ENCODE results near the gene SYNGAP1. TPM values are rescaled to one million over a fixed set of nuclear protein-coding genes. Genes with fewer than 3 reads are reported as not detected.
A peak's percentile ranks its signal among the peaks of the same experiment; 100 is the strongest.

The SYNGAP1 gene
- total RNA-seq, 1 donor from 2014 or later = 36.1 TPM

- peaks cover 6% of the 10 kb centered on the region for H3K27me3 Mint-ChIP-seq (ENCODE audit: low read depth, unreplicated experiment)
- FAIRE-seq = no peak
- H3K9me3 ChIP-seq (ENCODE audit: insufficient read depth, low read depth, low read length) = no peaks in the 10 kb centered on the region
- no peak overlapping the region for H3K27ac ChIP-seq (ENCODE audit: low read depth, low read length)
- no peaks in the 10 kb centered on the region for H3K79me2 ChIP-seq (ENCODE audit: insufficient read depth, low read length)
- H3K9me3 Mint-ChIP-seq (ENCODE audit: unreplicated experiment) = no peaks in the 10 kb centered on the region
- no peak overlapping the region for H3K4me3 Mint-ChIP-seq (ENCODE audit: unreplicated experiment)
- no peak for DNase-seq (ENCODE audit: low read depth)
- H3K4me2 ChIP-seq (ENCODE audit: low read length) = no peak overlapping the region
- H4K20me1 ChIP-seq (ENCODE audit: insufficient read depth, low read length) = no peaks in the 10 kb centered on the region
- no peak overlapping the region for H3K9ac ChIP-seq (ENCODE audit: low read length)
- H3K27me3 ChIP-seq (ENCODE audit: insufficient read depth, low read length) = no peaks in the 10 kb centered on the region
- no peak overlapping the region for H2AFZ ChIP-seq (ENCODE audit: low read depth, low read length)
- H3K4me1 Mint-ChIP-seq (ENCODE audit: low read depth, unreplicated experiment) = no peaks in the 10 kb centered on the region
- H3K4me3 ChIP-seq (ENCODE audit: insufficient read depth, low read depth, low read length) = no peak overlapping the region
- TF ChIP-seq EZH2 (IDR thresholded peaks at IDR 0.05; ENCODE audit: insufficient read depth, low read length) = no peak
- TF ChIP-seq, protein P1, sequence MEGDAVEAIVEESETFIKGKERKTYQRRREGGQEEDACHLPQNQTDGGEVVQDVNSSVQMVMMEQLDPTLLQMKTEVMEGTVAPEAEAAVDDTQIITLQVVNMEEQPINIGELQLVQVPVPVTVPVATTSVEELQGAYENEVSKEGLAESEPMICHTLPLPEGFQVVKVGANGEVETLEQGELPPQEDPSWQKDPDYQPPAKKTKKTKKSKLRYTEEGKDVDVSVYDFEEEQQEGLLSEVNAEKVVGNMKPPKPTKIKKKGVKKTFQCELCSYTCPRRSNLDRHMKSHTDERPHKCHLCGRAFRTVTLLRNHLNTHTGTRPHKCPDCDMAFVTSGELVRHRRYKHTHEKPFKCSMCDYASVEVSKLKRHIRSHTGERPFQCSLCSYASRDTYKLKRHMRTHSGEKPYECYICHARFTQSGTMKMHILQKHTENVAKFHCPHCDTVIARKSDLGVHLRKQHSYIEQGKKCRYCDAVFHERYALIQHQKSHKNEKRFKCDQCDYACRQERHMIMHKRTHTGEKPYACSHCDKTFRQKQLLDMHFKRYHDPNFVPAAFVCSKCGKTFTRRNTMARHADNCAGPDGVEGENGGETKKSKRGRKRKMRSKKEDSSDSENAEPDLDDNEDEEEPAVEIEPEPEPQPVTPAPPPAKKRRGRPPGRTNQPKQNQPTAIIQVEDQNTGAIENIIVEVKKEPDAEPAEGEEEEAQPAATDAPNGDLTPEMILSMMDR (IDR thresholded peaks at IDR 0.05; ENCODE audit: insufficient read depth, low read depth, low read length) = no peak
- H3K36me3 ChIP-seq (ENCODE audit: insufficient read depth, low read length) = no peaks in the 10 kb centered on the region
- no peaks in the 10 kb centered on the region for H3K4me1 ChIP-seq (ENCODE audit: insufficient read depth, low read length)
- no peaks in the 10 kb centered on the region for H3K36me3 Mint-ChIP-seq (ENCODE audit: low read depth, unreplicated experiment)
- H3K27ac Mint-ChIP-seq (ENCODE audit: unreplicated experiment) = no peak overlapping the region
These were observed 36.3 kb upstream of the SYNGAP1 start for GRCh38 chr6:33383427-33384185.

DNA sequence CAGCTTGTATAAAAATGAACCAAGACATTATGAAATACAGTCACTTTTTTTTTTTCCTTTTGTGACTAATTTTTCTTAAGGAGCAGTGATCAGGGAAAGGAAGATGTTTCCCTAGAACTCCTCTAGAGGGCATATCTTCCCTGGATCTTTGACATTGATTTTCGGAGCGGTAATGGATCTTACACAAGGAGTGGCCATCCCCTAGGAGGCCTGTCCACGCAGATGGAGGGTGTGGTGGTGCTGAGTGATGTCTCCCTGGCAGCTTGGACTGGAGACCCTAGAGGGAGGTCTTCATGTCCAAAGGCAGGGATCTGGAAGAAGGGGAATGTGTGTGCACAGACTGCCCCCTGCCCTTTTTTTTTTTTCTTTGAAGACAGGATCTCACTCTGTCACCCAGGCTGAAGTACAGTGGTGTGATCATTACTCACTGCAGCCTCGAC lies 35.3 kb upstream of the SYNGAP1 start:
- peak; percentile 52 for DNase-seq (ENCODE audit: low read depth)
- Mint-ChIP-seq H3K4me3 (ENCODE audit: unreplicated experiment) (no peak overlapping the region), H3K9me3 (ENCODE audit: unreplicated experiment) (no peaks in the 10 kb centered on the region), H3K27me3 (ENCODE audit: low read depth, unreplicated experiment) (peaks cover 6% of the 10 kb centered on the region), H3K27ac (ENCODE audit: unreplicated experiment) (no peak overlapping the region), H3K36me3 (ENCODE audit: low read depth, unreplicated experiment) (no peaks in the 10 kb centered on the region), H3K4me1 (ENCODE audit: low read depth, unreplicated experiment) (no peaks in the 10 kb centered on the region)
- FAIRE-seq = no peak
- no peaks in the 10 kb centered on the region for H3K27me3 ChIP-seq (ENCODE audit: insufficient read depth, low read length)
- H3K4me2 ChIP-seq (ENCODE audit: low read length) = no peak overlapping the region
- no peak overlapping the region for H3K9ac ChIP-seq (ENCODE audit: low read length)
- no peak for TF ChIP-seq EZH2 (IDR thresholded peaks at IDR 0.05; ENCODE audit: insufficient read depth, low read length)
- TF ChIP-seq, protein P1 (IDR thresholded peaks at IDR 0.05; ENCODE audit: insufficient read depth, low read depth, low read length) = peak; percentile 42
- no peaks in the 10 kb centered on the region for H3K36me3 ChIP-seq (ENCODE audit: insufficient read depth, low read length)
- no peak overlapping the region for H3K27ac ChIP-seq (ENCODE audit: low read depth, low read length)
- H3K9me3 ChIP-seq (ENCODE audit: insufficient read depth, low read depth, low read length) = no peaks in the 10 kb centered on the region
- H3K4me1 ChIP-seq (ENCODE audit: insufficient read depth, low read length) = no peaks in the 10 kb centered on the region
- H3K4me3 ChIP-seq (ENCODE audit: insufficient read depth, low read depth, low read length) = no peak overlapping the region
- no peaks in the 10 kb centered on the region for H4K20me1 ChIP-seq (ENCODE audit: insufficient read depth, low read length)
- no peaks in the 10 kb centered on the region for H3K79me2 ChIP-seq (ENCODE audit: insufficient read depth, low read length)
- peak overlapping the region; percentile 29 for H2AFZ ChIP-seq (ENCODE audit: low read depth, low read length)

GRCh38 chr6:33390173-33390572 lies 29.7 kb upstream of the SYNGAP1 start:
- H3K27ac ChIP-seq (ENCODE audit: low read depth, low read length) = no peak overlapping the region
- no peak overlapping the region for H3K4me2 ChIP-seq (ENCODE audit: low read length)
- no peak overlapping the region for H3K9ac ChIP-seq (ENCODE audit: low read length)
- H3K4me1 ChIP-seq (ENCODE audit: insufficient read depth, low read length) = peaks cover 13% of the 10 kb centered on the region
- H2AFZ ChIP-seq (ENCODE audit: low read depth, low read length) = no peak overlapping the region
- Mint-ChIP-seq H3K4me3 (ENCODE audit: unreplicated experiment) (no peak overlapping the region), H3K9me3 (ENCODE audit: unreplicated experiment) (no peaks in the 10 kb centered on the region), H3K36me3 (ENCODE audit: low read depth, unreplicated experiment) (no peaks in the 10 kb centered on the region), H3K4me1 (ENCODE audit: low read depth, unreplicated experiment) (peaks cover 6% of the 10 kb centered on the region), H3K27me3 (ENCODE audit: low read depth, unreplicated experiment) (no peaks in the 10 kb centered on the region), H3K27ac (ENCODE audit: unreplicated experiment) (no peak overlapping the region)
- no peaks in the 10 kb centered on the region for H4K20me1 ChIP-seq (ENCODE audit: insufficient read depth, low read length)
- no peaks in the 10 kb centered on the region for H3K27me3 ChIP-seq (ENCODE audit: insufficient read depth, low read length)
- no peak for TF ChIP-seq EZH2 (IDR thresholded peaks at IDR 0.05; ENCODE audit: insufficient read depth, low read length)
- no peaks in the 10 kb centered on the region for H3K36me3 ChIP-seq (ENCODE audit: insufficient read depth, low read length)
- no peak overlapping the region for H3K4me3 ChIP-seq (ENCODE audit: insufficient read depth, low read depth, low read length)
- no peak for FAIRE-seq
- no peak for DNase-seq (ENCODE audit: low read depth)
- peaks cover 34% of the 10 kb centered on the region for H3K79me2 ChIP-seq (ENCODE audit: insufficient read depth, low read length)
- H3K9me3 ChIP-seq (ENCODE audit: insufficient read depth, low read depth, low read length) = no peaks in the 10 kb centered on the region
